Upper lobe of right lung (tissue), 1 donor: ENCODE data around the gene RALY. TPM values are rescaled to one million over a fixed set of nuclear protein-coding genes. Genes with fewer than 3 reads are reported as not detected.

Source experiments
- ATAC-seq: fragments of 200-7000 bp; cut with Tn5 transposase; one replicate; pipeline ENCODE4 v1.9.1; 2020; ENCODE audit warnings: mild to moderate bottlenecking, moderate library complexity
- DNase-seq: peaks from one replicate; pipeline ENCODE4 v3.0.0-alpha.2; 2020
- H3K27ac ChIP-seq: fragments of 200-600 bp; one replicate; pipeline ENCODE4 v1.8.0; 2022
- H3K27me3 ChIP-seq: fragments of 200-600 bp; one replicate; pipeline ENCODE4 v1.8.0; 2022; ENCODE audit warnings: mild to moderate bottlenecking
- H3K36me3 ChIP-seq: fragments of 200-600 bp; one replicate; pipeline ENCODE4 v1.8.0; 2022
- H3K4me1 ChIP-seq: fragments of 200-600 bp; one replicate; pipeline ENCODE4 v1.8.0; 2022
- H3K4me3 ChIP-seq: fragments of 200-600 bp; one replicate; pipeline ENCODE4 v1.8.0; 2022; ENCODE audit warnings: mild to moderate bottlenecking
- H3K9me3 ChIP-seq: fragments of 200-600 bp; one replicate; pipeline ENCODE4 v1.8.0; 2022
- CTCF ChIP-seq: fragments of 200-600 bp; IDR thresholded peaks from one replicate; pipeline ENCODE4 v1.8.0; 2022; ENCODE audit warnings: antibody characterized with exemption
- intact Hi-C: fragments of 100-400 bp; cut with DNase I; formaldehyde crosslinking; loops from one replicate; pipeline ENCODE4 v1.11.0; 2022
- total RNA-seq: library from RNA; stranded (reverse); fragmentation: NEBNext Ultra II Directional; extraction: Animal tissue kit (Norgen Biotek cat#: 25700); gene quantifications from one replicate; pipeline ENCODE4 v1.2.1, GENCODE V29; 2021
- donor health status: DM: no; HTN: yes; CAD: no; lungs with severe emphysema.

Gene RALY
- total RNA-seq, 1 donor from 2014 or later = 130 TPM

- DNase-seq (no peak), ATAC-seq (no peak)
- peaks cover 12% of the 10 kb centered on the region for H3K9me3 ChIP-seq
- no peak overlapping the region for H3K4me3 ChIP-seq
- intact Hi-C loops = no loop called here
- no peaks in the 10 kb centered on the region for H3K27me3 ChIP-seq
- H3K36me3 ChIP-seq = no peaks in the 10 kb centered on the region
- H3K4me1 ChIP-seq = no peaks in the 10 kb centered on the region
- no peak for TF ChIP-seq CTCF
- H3K27ac ChIP-seq = no peak overlapping the region
Observed at GRCh38 chr20:33951171-33951570, 42.5 kb upstream of the RALY start.

GRCh38 chr20:33954504-33954903, 39.2 kb upstream of the RALY start:
- H3K36me3 ChIP-seq = no peaks in the 10 kb centered on the region
- no peak overlapping the region for H3K4me3 ChIP-seq
- H3K27ac ChIP-seq = no peak overlapping the region
- DNase-seq (no peak), ATAC-seq (no peak)
- intact Hi-C loops = no loop called here
- H3K4me1 ChIP-seq = no peaks in the 10 kb centered on the region
- no peaks in the 10 kb centered on the region for H3K27me3 ChIP-seq
- H3K9me3 ChIP-seq = no peaks in the 10 kb centered on the region
- TF ChIP-seq CTCF = no peak

- intact Hi-C loops = no loop called here
- Histone ChIP-seq H3K4me3 (no peak overlapping the region), H3K36me3 (no peaks in the 10 kb centered on the region), H3K9me3 (no peaks in the 10 kb centered on the region), H3K4me1 (no peaks in the 10 kb centered on the region), H3K27me3 (no peaks in the 10 kb centered on the region), H3K27ac (no peak overlapping the region)
- no peak for TF ChIP-seq CTCF
- DNase-seq (no peak), ATAC-seq (no peak)
Observed at GRCh38 chr20:33963751-33964150, 30.0 kb upstream of the RALY start.

- DNase-seq = no peak
- Histone ChIP-seq H3K9me3 (no peaks in the 10 kb centered on the region), H3K36me3 (no peaks in the 10 kb centered on the region), H3K4me1 (no peaks in the 10 kb centered on the region), H3K27ac (no peak overlapping the region), H3K27me3 (no peaks in the 10 kb centered on the region), H3K4me3 (no peak overlapping the region)
- ATAC-seq = no peak
- TF ChIP-seq CTCF = no peak
- intact Hi-C loops = no loop called here
Observed at GRCh38 chr20:33964441-33964840, 29.3 kb upstream of the RALY start.

GRCh38 chr20:33967126-33967525, 26.6 kb upstream of the RALY start:
- H3K36me3 ChIP-seq = no peaks in the 10 kb centered on the region
- H3K27ac ChIP-seq = no peak overlapping the region
- no peak for ATAC-seq
- TF ChIP-seq CTCF = no peak
- H3K9me3 ChIP-seq = no peaks in the 10 kb centered on the region
- intact Hi-C loops = no loop called here
- DNase-seq = no peak
- H3K4me3 ChIP-seq = no peak overlapping the region
- H3K27me3 ChIP-seq = no peaks in the 10 kb centered on the region
- no peaks in the 10 kb centered on the region for H3K4me1 ChIP-seq

- Histone ChIP-seq H3K36me3 (no peaks in the 10 kb centered on the region), H3K27ac (no peak overlapping the region), H3K27me3 (no peaks in the 10 kb centered on the region), H3K9me3 (no peaks in the 10 kb centered on the region), H3K4me1 (no peaks in the 10 kb centered on the region), H3K4me3 (no peak overlapping the region)
- intact Hi-C loops = no loop called here
- no peak for ATAC-seq
- TF ChIP-seq CTCF = no peak
- no peak for DNase-seq
Observed at GRCh38 chr20:33969563-33969962, 24.1 kb upstream of the RALY start.
